ENCODE measurements around the gene CHAF1A. TPM values are rescaled to one million over a fixed set of nuclear protein-coding genes. Genes with fewer than 3 reads are reported as not detected.

The CHAF1A gene
- polyA plus RNA-seq, 5 donors: 16.8 to 29.1 (median 24.7) TPM

- DNase-seq: no peak
Measured at GRCh38 chr19:4379383-4380253, 22.8 kb upstream of the CHAF1A start.

GRCh38 chr19:4380254-4380727 is 22.1 kb upstream of the CHAF1A start:
- DNase-seq: no peak

- no peak for DNase-seq
Measured at GRCh38 chr19:4385291-4386040, 17.0 kb upstream of the CHAF1A start.

GRCh38 chr19:4386041-4386782 is 16.2 kb upstream of the CHAF1A start:
- DNase-seq: no peak

GRCh38 chr19:4388337-4389063 is 13.9 kb upstream of the CHAF1A start:
- no peak for DNase-seq

GRCh38 chr19:4389064-4389375 is 13.4 kb upstream of the CHAF1A start:
- DNase-seq: no peak

- no peak for DNase-seq
Measured at GRCh38 chr19:4389511-4390016, 12.9 kb upstream of the CHAF1A start.

GRCh38 chr19:4390017-4390566 is 12.3 kb upstream of the CHAF1A start:
- DNase-seq: peak in 1 of 2 donors; percentile 62

- peak; percentile 76 to 81 for DNase-seq
Measured at GRCh38 chr19:4390567-4391305, 11.7 kb upstream of the CHAF1A start.

GRCh38 chr19:4391306-4391693 is 11.1 kb upstream of the CHAF1A start:
- DNase-seq: no peak

- no peak for DNase-seq
Measured at GRCh38 chr19:4391701-4392483, 10.5 kb upstream of the CHAF1A start.

GRCh38 chr19:4393947-4394590 is 8.4 kb upstream of the CHAF1A start:
- DNase-seq: peak in 1 of 2 donors; percentile 37

- no peak for DNase-seq
Measured at GRCh38 chr19:4396949-4397783, 5.3 kb upstream of the CHAF1A start.

- no peak for DNase-seq
Measured at GRCh38 chr19:4399812-4400134, 2.7 kb upstream of the CHAF1A start.

- DNase-seq: peak; percentile 88 to 89
Measured at GRCh38 chr19:4400135-4400936, 2.1 kb upstream of the CHAF1A start, which contains the start of gene SH3GL1. Gene SH3GL1 (minus strand): TSS chr19:4400547. CDS start chr19:4400368, 179 bp downstream.

GRCh38 chr19:4401769-4402170 is 670 bp upstream of the CHAF1A start:
- no peak for DNase-seq
